HEK293 (cell line): Measurements from ENCODE around the gene DIO3.

Experiments
- CTCF ChIA-PET: fragments of 350-600 bp; formaldehyde crosslinking; extraction: SDS; loops from one replicate; lab custom pipeline; 2021; ENCODE audit warnings: antibody characterized with exemption; lab: Yijun Ruan, JAX
- POLR2A ChIA-PET: fragments of 300-600 bp; formaldehyde crosslinking; extraction: SDS; loops from one replicate; lab custom pipeline; 2020; ENCODE audit warnings: antibody characterized with exemption, inconsistent platforms; lab: Yijun Ruan, JAX
- H3K27ac ChIP-seq: fragments of 200-500 bp; sonication (Bioruptor generic); 2 replicates; pipeline ENCODE4 v1.5.1; 2014; ENCODE audit warnings: low read depth, low read length, control low read depth, inconsistent platforms; ENCODE audit errors: extremely low read depth
- H3K36me3 ChIP-seq, 2 experiments: fragments of 200-500 bp in 1 of 2; sonication (Bioruptor generic) in 1 of 2; 1 replicate in 1 of 2; 2 replicates in 1 of 2; pipeline ENCODE4 v1.5.1; 2014 to 2017; ENCODE audit warnings: inconsistent platforms in 2 of 2, low read length in 2 of 2; ENCODE audit not compliant: control insufficient read depth in 2 of 2, insufficient read depth in 1 of 2
- H3K4me1 ChIP-seq: fragments of 200-500 bp; sonication (Bioruptor generic); 2 replicates; pipeline ENCODE4 v1.5.1; 2014; ENCODE audit warnings: mild to moderate bottlenecking, low read length, inconsistent platforms; ENCODE audit not compliant: control insufficient read depth, insufficient read depth
- H3K4me3 ChIP-seq: 2 replicates; pipeline ENCODE4 v1.5.1; 2011; ENCODE audit warnings: low read depth, mild to moderate bottlenecking, control low read depth, low read length, moderate library complexity
- H3K9me3 ChIP-seq: fragments of 200-500 bp; sonication (Bioruptor generic); 2 replicates; pipeline ENCODE4 v1.5.1; 2014; ENCODE audit warnings: low read depth, low read length, inconsistent platforms; ENCODE audit not compliant: control insufficient read depth, insufficient read depth
- GLIS2 ChIP-seq: fragments of 450-650 bp; formaldehyde crosslinking; IDR thresholded peaks from 2 replicates; pipeline ENCODE4 v1.5.1; 2016; ENCODE audit warnings: missing biosample characterization, missing genetic modification characterization
- TCF7L2 ChIP-seq: IDR thresholded peaks from 2 replicates; pipeline ENCODE4 v1.6.1; 2011; ENCODE audit warnings: low read depth, mild to moderate bottlenecking, inconsistent platforms, low read length, moderate library complexity, borderline replicate concordance
- ZEB2 ChIP-seq: fragments of 450-650 bp; formaldehyde crosslinking; IDR thresholded peaks from 2 replicates; pipeline ENCODE4 v1.5.1; 2016; ENCODE audit warnings: missing biosample characterization, missing genetic modification characterization
- ZFP37 ChIP-seq: fragments of 450-650 bp; formaldehyde crosslinking; IDR thresholded peaks from 2 replicates; pipeline ENCODE4 v1.5.1; 2016; ENCODE audit warnings: missing biosample characterization, missing genetic modification characterization
- ZNF248 ChIP-seq: fragments of 450-650 bp; formaldehyde crosslinking; IDR thresholded peaks from 2 replicates; pipeline ENCODE4 v1.5.1; 2017; ENCODE audit warnings: missing biosample characterization, missing genetic modification characterization
- ZNF394 ChIP-seq: fragments of 450-650 bp; formaldehyde crosslinking; IDR thresholded peaks from 2 replicates; pipeline ENCODE4 v1.5.1; 2016; ENCODE audit warnings: missing biosample characterization, missing genetic modification characterization, mild to moderate bottlenecking, moderate library complexity, borderline replicate concordance
- ZNF404 ChIP-seq: fragments of 450-650 bp; formaldehyde crosslinking; IDR thresholded peaks from 2 replicates; pipeline ENCODE4 v1.5.1; 2017; ENCODE audit warnings: missing biosample characterization, missing genetic modification characterization
- ZNF426 ChIP-seq: fragments of 450-650 bp; formaldehyde crosslinking; IDR thresholded peaks from 2 replicates; pipeline ENCODE4 v1.5.1; 2017; ENCODE audit warnings: missing biosample characterization, missing genetic modification characterization, mild to moderate bottlenecking, inconsistent platforms, moderate library complexity
- ZNF843 ChIP-seq: fragments of 450-650 bp; formaldehyde crosslinking; IDR thresholded peaks from 2 replicates; pipeline ENCODE4 v1.5.1; 2016; ENCODE audit warnings: missing biosample characterization, missing genetic modification characterization
- ZSCAN23 ChIP-seq: fragments of 450-650 bp; formaldehyde crosslinking; IDR thresholded peaks from 2 replicates; pipeline ENCODE4 v1.5.1; 2016; ENCODE audit warnings: missing biosample characterization, missing genetic modification characterization
- TF ChIP-seq, protein P1 (sequence below): fragments of 450-650 bp; formaldehyde crosslinking; IDR thresholded peaks from 2 replicates; pipeline ENCODE4 v1.5.1; 2016; ENCODE audit warnings: missing biosample characterization, missing genetic modification characterization
- TF ChIP-seq, protein P2 (sequence below): fragments of 450-650 bp; formaldehyde crosslinking; IDR thresholded peaks from 2 replicates; pipeline ENCODE4 v1.5.1; 2016; ENCODE audit warnings: missing biosample characterization, missing genetic modification characterization, low read depth
- TF ChIP-seq, protein P3 (sequence below): IDR thresholded peaks from 2 replicates; pipeline ENCODE4 v1.6.1; 2011; ENCODE audit warnings: mild to moderate bottlenecking, low read depth, low read length, borderline replicate concordance
- TF ChIP-seq, protein P4 (sequence below): fragments of 450-650 bp; formaldehyde crosslinking; IDR thresholded peaks from 2 replicates; pipeline ENCODE4 v1.5.1; 2017; ENCODE audit warnings: missing biosample characterization, missing genetic modification characterization
- TF ChIP-seq, protein P5 (sequence below): fragments of 450-650 bp; formaldehyde crosslinking; IDR thresholded peaks from 2 replicates; pipeline ENCODE4 v1.5.1; 2016; ENCODE audit warnings: missing biosample characterization, missing genetic modification characterization, borderline replicate concordance

The DIO3 gene

DNA sequence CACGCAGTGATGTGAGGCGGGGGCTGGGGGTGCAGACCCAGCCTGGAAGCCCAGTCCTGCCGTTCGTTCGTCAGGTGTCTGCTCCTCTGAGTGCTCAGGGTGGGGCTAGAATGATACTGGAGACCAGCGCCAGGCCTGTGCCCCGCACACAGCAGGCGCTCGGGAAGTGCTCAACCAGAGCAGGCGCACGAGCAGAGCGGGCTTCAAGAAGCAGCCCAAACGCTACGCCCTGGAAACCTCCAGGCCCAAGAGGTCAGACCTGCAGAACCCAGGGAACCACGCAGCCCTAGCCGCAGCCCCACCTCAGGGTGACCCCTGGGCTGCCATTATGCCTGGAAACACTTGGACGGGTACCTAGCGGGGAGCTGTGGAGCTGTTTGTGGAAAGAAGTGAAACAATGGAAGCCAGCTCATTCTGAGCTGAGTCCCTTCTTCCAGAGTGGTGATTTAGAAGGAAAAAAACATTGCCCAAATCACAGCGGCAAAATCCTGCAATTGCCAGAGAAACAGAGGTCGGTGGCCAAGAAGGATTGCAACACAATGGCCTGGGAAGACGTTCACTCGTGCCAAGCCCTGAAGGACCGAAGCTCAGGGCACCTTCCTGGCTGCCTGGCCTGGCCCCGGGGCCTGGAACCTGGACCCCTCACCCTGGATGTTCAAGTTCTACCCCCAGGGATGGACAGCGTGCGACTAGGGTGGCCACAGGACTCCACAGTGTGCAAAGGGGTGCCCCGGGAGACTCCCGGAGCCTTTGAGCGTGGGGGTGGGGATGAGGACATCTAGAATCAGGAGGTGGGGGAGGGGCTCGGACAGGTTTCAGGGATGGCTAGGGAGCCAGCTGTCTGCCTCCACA lies 40.4 kb upstream of the DIO3 start (continued):
- TF ChIP-seq, protein P1, sequence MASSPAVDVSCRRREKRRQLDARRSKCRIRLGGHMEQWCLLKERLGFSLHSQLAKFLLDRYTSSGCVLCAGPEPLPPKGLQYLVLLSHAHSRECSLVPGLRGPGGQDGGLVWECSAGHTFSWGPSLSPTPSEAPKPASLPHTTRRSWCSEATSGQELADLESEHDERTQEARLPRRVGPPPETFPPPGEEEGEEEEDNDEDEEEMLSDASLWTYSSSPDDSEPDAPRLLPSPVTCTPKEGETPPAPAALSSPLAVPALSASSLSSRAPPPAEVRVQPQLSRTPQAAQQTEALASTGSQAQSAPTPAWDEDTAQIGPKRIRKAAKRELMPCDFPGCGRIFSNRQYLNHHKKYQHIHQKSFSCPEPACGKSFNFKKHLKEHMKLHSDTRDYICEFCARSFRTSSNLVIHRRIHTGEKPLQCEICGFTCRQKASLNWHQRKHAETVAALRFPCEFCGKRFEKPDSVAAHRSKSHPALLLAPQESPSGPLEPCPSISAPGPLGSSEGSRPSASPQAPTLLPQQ (tag by site-specific recombination) = no peak

DNA sequence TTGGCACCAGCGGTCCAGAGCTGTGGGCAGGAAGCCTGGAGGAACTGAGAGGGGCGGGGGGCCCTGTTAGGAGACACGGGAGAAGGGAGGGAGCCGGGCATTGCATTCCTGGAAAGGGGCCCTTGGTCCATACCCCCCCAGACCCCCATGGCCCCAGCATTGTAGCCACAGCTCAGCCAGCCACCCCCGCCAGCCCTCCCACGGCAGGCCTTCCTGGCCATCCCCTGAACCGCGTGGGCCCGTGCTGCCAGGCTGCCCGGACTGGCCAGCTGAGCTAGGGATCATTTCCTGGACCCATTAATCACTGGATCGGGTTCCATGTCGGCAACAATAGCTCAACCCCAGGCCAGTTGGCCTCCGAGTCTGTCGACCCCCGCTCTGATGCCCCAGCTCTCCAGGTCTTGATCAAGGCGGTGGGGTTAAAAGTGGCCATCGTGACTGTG lies 39.8 kb upstream of the DIO3 start:
- CTCF ChIA-PET = no interaction called here
- H3K4me1 ChIP-seq = no peaks in the 10 kb centered on the region
- no peak for TF ChIP-seq ZNF426 (tag by site-specific recombination)
- TF ChIP-seq, protein P2, sequence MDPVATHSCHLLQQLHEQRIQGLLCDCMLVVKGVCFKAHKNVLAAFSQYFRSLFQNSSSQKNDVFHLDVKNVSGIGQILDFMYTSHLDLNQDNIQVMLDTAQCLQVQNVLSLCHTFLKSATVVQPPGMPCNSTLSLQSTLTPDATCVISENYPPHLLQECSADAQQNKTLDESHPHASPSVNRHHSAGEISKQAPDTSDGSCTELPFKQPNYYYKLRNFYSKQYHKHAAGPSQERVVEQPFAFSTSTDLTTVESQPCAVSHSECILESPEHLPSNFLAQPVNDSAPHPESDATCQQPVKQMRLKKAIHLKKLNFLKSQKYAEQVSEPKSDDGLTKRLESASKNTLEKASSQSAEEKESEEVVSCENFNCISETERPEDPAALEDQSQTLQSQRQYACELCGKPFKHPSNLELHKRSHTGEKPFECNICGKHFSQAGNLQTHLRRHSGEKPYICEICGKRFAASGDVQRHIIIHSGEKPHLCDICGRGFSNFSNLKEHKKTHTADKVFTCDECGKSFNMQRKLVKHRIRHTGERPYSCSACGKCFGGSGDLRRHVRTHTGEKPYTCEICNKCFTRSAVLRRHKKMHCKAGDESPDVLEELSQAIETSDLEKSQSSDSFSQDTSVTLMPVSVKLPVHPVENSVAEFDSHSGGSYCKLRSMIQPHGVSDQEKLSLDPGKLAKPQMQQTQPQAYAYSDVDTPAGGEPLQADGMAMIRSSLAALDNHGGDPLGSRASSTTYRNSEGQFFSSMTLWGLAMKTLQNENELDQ = no peak
- no peaks in the 10 kb centered on the region for H3K9me3 ChIP-seq
- no peak overlapping the region for H3K27ac ChIP-seq
- H3K36me3 ChIP-seq = no peaks in the 10 kb centered on the region
- H3K4me3 ChIP-seq = no peak overlapping the region
- POLR2A ChIA-PET = no interaction called here

DNA sequence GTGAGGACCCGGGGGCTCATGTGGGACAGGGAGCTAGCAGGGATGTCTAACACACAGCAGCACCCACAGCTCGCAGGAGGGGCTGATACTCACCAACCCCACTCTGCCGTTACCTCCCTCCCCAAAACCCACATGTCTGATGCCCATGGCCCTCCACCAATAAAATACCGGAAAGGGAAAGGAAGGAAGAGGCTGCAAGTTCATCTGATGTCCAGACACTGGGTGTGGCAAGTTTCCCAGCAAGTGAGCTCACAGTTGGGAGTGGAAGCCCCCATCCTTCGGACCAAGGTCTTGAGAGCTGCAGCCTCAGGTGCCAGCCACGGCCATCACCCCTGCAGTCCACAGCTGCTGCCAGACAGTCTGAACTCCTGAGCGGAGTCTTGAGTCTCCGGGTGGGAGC lies 39.3 kb upstream of the DIO3 start:
- CTCF ChIA-PET = interaction anchor here (0.6 kb wide), 1 partner anchor 1220 kb away, joined by 4 read pairs; no protein-coding TSS in a partner anchor
- Histone ChIP-seq H3K9me3 (no peaks in the 10 kb centered on the region), H3K4me1 (no peaks in the 10 kb centered on the region), H3K4me3 (no peak overlapping the region), H3K36me3 (no peaks in the 10 kb centered on the region), H3K27ac (no peak overlapping the region)
- TF ChIP-seq TCF7L2 (no peak), ZNF843 (no peak), ZSCAN23 (tag by site-specific recombination) (no peak), ZNF404 (tag by site-specific recombination) (no peak)
- POLR2A ChIA-PET = no interaction called here

DNA sequence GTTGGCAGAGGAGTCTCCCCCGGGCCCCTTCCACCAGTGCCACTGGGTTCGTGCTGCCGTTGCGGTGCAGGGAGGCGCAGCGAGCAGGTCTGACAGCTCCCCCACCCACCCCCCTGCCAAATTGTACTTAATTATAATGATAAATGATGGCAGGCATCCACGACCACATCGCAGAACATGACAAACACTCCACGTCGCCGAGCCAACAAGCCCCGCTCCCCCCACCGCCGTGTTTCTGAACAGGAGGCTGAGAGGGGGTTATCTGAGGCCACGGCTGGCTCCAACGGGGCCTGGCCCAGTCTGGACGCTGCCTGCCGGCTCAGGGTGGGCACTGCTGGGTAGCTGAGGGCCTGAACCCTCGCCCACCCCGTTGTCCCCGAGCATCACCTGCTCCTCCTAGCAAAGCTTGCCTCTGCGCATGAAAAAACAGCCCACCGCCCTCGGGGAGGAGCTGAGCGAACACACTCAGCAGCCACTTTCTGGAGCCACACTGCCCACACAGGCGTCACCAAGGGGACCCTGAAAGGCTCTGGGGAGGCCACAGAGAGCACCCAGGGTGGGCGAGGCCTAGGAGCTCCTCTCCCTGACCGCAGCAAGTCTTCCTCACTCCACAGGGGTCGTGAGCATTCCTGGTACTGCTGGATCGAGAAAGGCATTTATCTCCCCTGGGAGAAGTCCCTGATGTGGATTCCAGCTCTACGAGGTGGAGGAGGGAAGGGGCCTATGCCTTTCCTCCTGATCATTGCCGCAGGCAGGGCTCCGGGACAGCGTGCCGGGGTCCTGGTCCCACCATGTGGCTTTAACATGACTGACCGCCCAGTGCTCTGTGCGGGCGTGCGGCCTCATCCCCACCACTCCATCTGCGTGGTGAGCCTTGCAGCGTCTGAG lies 35.4 kb upstream of the DIO3 start:
- CTCF ChIA-PET = interaction anchor here (0.6 kb wide), 1 partner anchor 20 kb away, joined by 5 read pairs; no protein-coding TSS in a partner anchor
- H3K27ac ChIP-seq = no peak overlapping the region
- TF ChIP-seq, protein P3, sequence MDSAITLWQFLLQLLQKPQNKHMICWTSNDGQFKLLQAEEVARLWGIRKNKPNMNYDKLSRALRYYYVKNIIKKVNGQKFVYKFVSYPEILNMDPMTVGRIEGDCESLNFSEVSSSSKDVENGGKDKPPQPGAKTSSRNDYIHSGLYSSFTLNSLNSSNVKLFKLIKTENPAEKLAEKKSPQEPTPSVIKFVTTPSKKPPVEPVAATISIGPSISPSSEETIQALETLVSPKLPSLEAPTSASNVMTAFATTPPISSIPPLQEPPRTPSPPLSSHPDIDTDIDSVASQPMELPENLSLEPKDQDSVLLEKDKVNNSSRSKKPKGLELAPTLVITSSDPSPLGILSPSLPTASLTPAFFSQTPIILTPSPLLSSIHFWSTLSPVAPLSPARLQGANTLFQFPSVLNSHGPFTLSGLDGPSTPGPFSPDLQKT = no peak
- TF ChIP-seq ZFP37 (no peak), ZNF394 (tag by site-specific recombination) (no peak), ZEB2 (tag by site-specific recombination) (no peak), ZNF248 (tag by site-specific recombination) (no peak), GLIS2 (tag by site-specific recombination) (no peak)
- TF ChIP-seq, protein P4, sequence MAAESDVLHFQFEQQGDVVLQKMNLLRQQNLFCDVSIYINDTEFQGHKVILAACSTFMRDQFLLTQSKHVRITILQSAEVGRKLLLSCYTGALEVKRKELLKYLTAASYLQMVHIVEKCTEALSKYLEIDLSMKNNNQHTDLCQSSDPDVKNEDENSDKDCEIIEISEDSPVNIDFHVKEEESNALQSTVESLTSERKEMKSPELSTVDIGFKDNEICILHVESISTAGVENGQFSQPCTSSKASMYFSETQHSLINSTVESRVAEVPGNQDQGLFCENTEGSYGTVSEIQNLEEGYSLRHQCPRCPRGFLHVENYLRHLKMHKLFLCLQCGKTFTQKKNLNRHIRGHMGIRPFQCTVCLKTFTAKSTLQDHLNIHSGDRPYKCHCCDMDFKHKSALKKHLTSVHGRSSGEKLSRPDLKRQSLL = no peak
- TF ChIP-seq, protein P5, sequence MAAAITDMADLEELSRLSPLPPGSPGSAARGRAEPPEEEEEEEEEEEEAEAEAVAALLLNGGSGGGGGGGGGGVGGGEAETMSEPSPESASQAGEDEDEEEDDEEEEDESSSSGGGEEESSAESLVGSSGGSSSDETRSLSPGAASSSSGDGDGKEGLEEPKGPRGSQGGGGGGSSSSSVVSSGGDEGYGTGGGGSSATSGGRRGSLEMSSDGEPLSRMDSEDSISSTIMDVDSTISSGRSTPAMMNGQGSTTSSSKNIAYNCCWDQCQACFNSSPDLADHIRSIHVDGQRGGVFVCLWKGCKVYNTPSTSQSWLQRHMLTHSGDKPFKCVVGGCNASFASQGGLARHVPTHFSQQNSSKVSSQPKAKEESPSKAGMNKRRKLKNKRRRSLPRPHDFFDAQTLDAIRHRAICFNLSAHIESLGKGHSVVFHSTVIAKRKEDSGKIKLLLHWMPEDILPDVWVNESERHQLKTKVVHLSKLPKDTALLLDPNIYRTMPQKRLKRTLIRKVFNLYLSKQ (tag by site-specific recombination) = no peak

More for the DNA sequence above, 35.4 kb upstream of the DIO3 start:
- no peaks in the 10 kb centered on the region for H3K4me1 ChIP-seq
- H3K36me3 ChIP-seq = no peaks in the 10 kb centered on the region
- no peak overlapping the region for H3K4me3 ChIP-seq
- H3K9me3 ChIP-seq = no peaks in the 10 kb centered on the region
- POLR2A ChIA-PET = no interaction called here
